ENCODE data around the gene CDH23. TPM values are rescaled to one million over a fixed set of nuclear protein-coding genes. Genes with fewer than 3 reads are reported as not detected.

CDH23 gene
- total RNA-seq, 4 donors from 2014 or later, result 14.4 to 29.6 (median 19.7) TPM

DNA sequence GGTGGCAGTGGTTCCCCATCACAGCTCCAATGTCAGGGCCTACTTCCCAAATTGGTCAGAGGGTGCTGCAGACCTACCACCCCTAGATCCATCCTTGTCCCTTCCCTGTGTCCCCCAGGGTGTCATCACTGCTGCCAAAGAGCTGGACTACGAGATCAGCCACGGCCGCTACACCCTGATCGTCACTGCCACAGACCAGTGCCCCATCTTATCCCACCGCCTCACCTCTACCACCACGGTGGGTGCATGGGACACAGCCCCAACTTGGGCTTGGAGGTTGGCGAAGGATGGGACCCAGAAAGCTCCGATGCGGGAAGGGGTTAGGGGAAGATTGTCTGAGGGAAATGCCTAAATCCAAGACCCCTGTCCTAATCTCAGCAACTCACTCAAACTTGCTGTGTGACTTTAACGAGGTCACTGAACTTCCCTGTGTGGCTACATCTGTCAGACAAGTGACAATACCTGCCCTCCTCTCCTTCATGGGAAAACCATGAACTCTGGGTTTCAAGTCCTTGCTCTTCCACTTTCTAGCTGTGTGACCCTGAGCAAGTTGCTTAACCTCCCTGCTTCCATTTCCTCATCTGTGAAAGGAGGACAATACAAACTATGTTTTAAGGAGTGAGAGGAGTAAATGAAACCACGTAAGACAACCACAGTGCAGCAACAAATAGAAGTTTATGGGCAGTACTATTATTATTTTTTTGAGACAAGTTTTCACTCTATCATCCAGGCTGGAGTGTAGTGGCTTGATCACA is 381.5 kb downstream of the CDH23 start:
- H3K9me3 ChIP-seq, result no peaks in the 10 kb centered on the region
- intact Hi-C loops (cut with DNase I), result no loop called here
- no peaks in the 10 kb centered on the region for H3K36me3 ChIP-seq
- no peak overlapping the region for H3K4me3 ChIP-seq
- H3K27ac ChIP-seq (replicated peaks in 1 of 4), result no peak overlapping the region
- no peak for TF ChIP-seq POLR2AphosphoS5 (IDR thresholded peaks at IDR 0.05)
- no peak for TF ChIP-seq CTCF (IDR thresholded peaks at IDR 0.05)
- no peak for TF ChIP-seq EP300 (IDR thresholded peaks at IDR 0.05)
- H3K4me1 ChIP-seq, result peaks cover 21 to 44% (median 30%) of the 10 kb centered on the region in 4 donors
- no peak for DNase-seq (ENCODE audit: extremely low spot score)
- WGBS, result 82% methylated on average over 11 of the region's 11 CpGs
- H3K27me3 ChIP-seq, result no peaks in the 10 kb centered on the region

DNA sequence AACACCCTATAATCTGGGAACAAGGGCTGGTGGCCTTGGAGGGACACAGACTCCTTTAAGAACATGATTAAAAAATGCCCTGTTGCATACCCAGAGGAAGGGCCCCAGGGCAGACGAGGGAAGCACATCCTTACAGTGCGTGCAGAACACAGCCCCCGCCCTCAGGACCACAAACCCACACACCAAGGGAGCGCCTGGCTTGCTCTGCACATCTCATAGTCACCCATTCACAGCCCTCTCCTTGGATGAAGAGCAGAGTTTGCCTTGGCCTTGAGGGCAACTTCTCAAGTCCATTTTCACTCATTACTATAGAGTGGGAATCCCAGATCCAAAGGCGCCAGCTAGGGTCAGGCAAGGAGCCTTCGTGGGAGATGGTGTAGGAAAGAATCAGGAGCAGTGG is 382.9 kb downstream of the CDH23 start:
- Histone ChIP-seq H3K4me1 (peaks cover 13 to 37% (median 22%) of the 10 kb centered on the region in 4 donors), H3K4me3 (no peak overlapping the region), H3K9me3 (no peaks in the 10 kb centered on the region), H3K36me3 (no peaks in the 10 kb centered on the region), H3K27me3 (no peaks in the 10 kb centered on the region), H3K27ac (replicated peaks in 1 of 4) (no peak overlapping the region)
- no peak for DNase-seq (ENCODE audit: extremely low spot score)
- intact Hi-C loops (cut with DNase I), result no loop called here
- no peak for TF ChIP-seq POLR2AphosphoS5 (IDR thresholded peaks at IDR 0.05)
- TF ChIP-seq CTCF (IDR thresholded peaks at IDR 0.05), result no peak
- no peak for TF ChIP-seq EP300 (IDR thresholded peaks at IDR 0.05)
- no peak for TF ChIP-seq POLR2A (IDR thresholded peaks at IDR 0.05; ENCODE audit: low read depth)
- 92% methylated on average over 4 of the region's 6 CpGs for WGBS

- no peak for DNase-seq (ENCODE audit: extremely low spot score)
- Histone ChIP-seq H3K9me3 (no peaks in the 10 kb centered on the region), H3K4me3 (no peak overlapping the region), H3K4me1 (peaks cover 8 to 32% (median 17%) of the 10 kb centered on the region in 4 donors), H3K36me3 (peaks cover 0 to 3% (median 0%) of the 10 kb centered on the region in 4 donors), H3K27ac (replicated peaks in 1 of 4) (no peak overlapping the region), H3K27me3 (no peaks in the 10 kb centered on the region)
- intact Hi-C loops (cut with DNase I), result no loop called here
- WGBS, result 93% methylated on average over 7 of the region's 7 CpGs
- no peak for TF ChIP-seq EP300 (IDR thresholded peaks at IDR 0.05)
- TF ChIP-seq POLR2A (IDR thresholded peaks at IDR 0.05; ENCODE audit: low read depth), result no peak
- no peak for TF ChIP-seq POLR2AphosphoS5 (IDR thresholded peaks at IDR 0.05)
- no peak for TF ChIP-seq CTCF (IDR thresholded peaks at IDR 0.05)
Observed at GRCh38 chr10:71780156-71780555, 383.4 kb downstream of the CDH23 start.

DNA sequence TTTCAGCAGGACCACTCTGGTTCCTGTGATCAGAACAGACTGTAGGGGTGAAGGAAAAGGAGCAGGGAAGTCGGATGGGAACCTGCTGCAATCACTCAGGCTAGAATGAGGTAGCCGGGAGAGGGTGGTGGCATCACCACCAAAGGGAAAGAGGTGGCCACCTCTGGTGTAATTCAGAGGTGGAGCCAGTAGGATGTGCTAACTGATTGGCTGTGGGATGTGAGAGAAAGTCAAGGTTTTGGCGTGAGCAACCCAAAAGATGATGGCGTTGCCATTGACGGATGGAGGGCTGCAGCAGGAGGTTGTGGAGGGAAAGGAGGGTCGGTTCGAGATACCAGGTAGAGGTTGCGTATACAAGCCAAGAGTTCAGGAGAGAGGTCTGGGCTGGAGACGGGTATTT is 384.0 kb downstream of the CDH23 start:
- Histone ChIP-seq H3K36me3 (peaks cover 0 to 6% (median 0%) of the 10 kb centered on the region in 4 donors), H3K27me3 (no peaks in the 10 kb centered on the region), H3K27ac (replicated peaks in 1 of 4) (no peak overlapping the region), H3K9me3 (no peaks in the 10 kb centered on the region), H3K4me3 (no peak overlapping the region), H3K4me1 (peaks cover 7 to 27% (median 14%) of the 10 kb centered on the region in 4 donors)
- intact Hi-C loops (cut with DNase I), result no loop called here
- WGBS, result 90% methylated on average over 9 of the region's 9 CpGs
- DNase-seq (ENCODE audit: extremely low spot score), result no peak
- no peak for TF ChIP-seq CTCF (IDR thresholded peaks at IDR 0.05)
- TF ChIP-seq POLR2AphosphoS5 (IDR thresholded peaks at IDR 0.05), result no peak
- TF ChIP-seq POLR2A (IDR thresholded peaks at IDR 0.05; ENCODE audit: low read depth), result no peak
- TF ChIP-seq EP300 (IDR thresholded peaks at IDR 0.05), result no peak
